ENCODE results near the gene CACNA1S. TPM values are rescaled to one million over a fixed set of nuclear protein-coding genes. Genes with fewer than 3 reads are reported as not detected.

CACNA1S gene
- total RNA-seq, 3 donors from 2014 or later: not detected

- intact Hi-C loops (cut with DNase I; ENCODE audit: low total_unique reads): no loop called here
- no peaks in the 10 kb centered on the region for H3K4me1 ChIP-seq
- no peak overlapping the region for H3K27ac ChIP-seq
- no peaks in the 10 kb centered on the region for H3K9me3 ChIP-seq
- H3K36me3 ChIP-seq: no peaks in the 10 kb centered on the region
- TF ChIP-seq, protein P1, sequence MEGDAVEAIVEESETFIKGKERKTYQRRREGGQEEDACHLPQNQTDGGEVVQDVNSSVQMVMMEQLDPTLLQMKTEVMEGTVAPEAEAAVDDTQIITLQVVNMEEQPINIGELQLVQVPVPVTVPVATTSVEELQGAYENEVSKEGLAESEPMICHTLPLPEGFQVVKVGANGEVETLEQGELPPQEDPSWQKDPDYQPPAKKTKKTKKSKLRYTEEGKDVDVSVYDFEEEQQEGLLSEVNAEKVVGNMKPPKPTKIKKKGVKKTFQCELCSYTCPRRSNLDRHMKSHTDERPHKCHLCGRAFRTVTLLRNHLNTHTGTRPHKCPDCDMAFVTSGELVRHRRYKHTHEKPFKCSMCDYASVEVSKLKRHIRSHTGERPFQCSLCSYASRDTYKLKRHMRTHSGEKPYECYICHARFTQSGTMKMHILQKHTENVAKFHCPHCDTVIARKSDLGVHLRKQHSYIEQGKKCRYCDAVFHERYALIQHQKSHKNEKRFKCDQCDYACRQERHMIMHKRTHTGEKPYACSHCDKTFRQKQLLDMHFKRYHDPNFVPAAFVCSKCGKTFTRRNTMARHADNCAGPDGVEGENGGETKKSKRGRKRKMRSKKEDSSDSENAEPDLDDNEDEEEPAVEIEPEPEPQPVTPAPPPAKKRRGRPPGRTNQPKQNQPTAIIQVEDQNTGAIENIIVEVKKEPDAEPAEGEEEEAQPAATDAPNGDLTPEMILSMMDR (IDR thresholded peaks at IDR 0.05): no peak
- TF ChIP-seq POLR2AphosphoS5 (IDR thresholded peaks at IDR 0.05) (no peak), POLR2A (IDR thresholded peaks at IDR 0.05) (no peak)
- peaks cover 0 to 4% of the 10 kb centered on the region in 2 donors for H3K27me3 ChIP-seq
- no peak overlapping the region for H3K4me3 ChIP-seq
- no peak for DNase-seq (ENCODE audit: low spot score in 2 of 2)
Measured at GRCh38 chr1:201090541-201090940, 21.7 kb downstream of the CACNA1S start.

DNA sequence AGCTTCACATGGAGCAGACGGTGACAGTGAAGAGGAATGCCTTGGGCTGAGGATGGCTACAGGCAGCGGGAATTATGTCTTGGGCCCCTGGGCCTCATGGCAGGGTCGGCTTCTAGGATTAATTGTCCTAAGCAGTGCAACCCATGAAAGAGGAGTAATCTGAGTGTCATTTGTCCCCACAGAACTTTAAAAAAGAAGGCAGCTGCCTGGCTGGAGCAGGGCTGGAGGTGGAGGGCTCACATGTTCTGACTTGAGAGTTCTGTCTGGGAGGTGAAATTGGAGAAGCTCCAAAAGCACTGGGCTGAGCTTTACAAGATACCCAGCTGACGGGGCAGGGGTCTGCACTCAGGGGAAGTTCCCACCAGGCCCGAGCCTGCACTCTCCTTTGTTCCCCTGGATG lies 22.6 kb downstream of the CACNA1S start:
- no peaks in the 10 kb centered on the region for H3K36me3 ChIP-seq
- intact Hi-C loops (cut with DNase I; ENCODE audit: low total_unique reads): no loop called here
- TF ChIP-seq, protein P1 (IDR thresholded peaks at IDR 0.05): no peak
- TF ChIP-seq POLR2AphosphoS5 (IDR thresholded peaks at IDR 0.05): no peak
- TF ChIP-seq POLR2A (IDR thresholded peaks at IDR 0.05): no peak
- no peaks in the 10 kb centered on the region for H3K9me3 ChIP-seq
- H3K27ac ChIP-seq: no peak overlapping the region
- no peak overlapping the region for H3K4me3 ChIP-seq
- peaks cover 0 to 4% of the 10 kb centered on the region in 2 donors for H3K27me3 ChIP-seq
- no peaks in the 10 kb centered on the region for H3K4me1 ChIP-seq
- no peak for DNase-seq (ENCODE audit: low spot score in 2 of 2)

DNA sequence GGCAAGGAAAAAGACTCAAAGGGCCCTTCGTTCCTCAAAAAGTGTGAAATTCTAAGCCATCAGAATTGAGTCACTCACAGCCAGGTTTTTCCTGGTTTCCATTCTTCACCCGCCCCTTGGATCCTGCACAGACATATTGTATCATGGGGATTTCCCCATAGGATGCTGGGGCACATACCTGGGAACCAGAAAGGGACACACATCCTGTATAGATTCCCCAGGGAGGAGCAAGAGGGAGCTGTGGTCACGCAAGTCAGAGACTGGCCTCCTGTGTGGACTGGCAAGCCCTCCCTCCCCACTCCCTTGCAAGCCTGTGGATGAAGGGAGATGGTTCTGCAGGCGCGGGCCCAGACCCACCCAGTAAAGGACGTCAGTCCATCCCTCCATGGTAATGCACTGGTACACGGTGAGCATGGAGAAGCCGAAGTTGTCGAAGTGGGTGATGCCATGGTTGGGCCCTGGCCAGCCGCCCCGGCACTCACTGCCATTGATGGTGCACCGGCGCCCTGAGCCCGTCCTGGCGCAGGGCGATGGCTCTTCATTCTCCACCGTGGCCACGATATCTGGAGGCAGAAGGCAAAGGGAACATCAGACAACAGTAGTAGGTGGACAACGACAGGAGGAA lies 23.2 kb downstream of the CACNA1S start:
- H3K4me1 ChIP-seq: no peaks in the 10 kb centered on the region
- TF ChIP-seq POLR2AphosphoS5 (IDR thresholded peaks at IDR 0.05) (no peak), POLR2A (IDR thresholded peaks at IDR 0.05) (no peak)
- TF ChIP-seq, protein P1 (IDR thresholded peaks at IDR 0.05): no peak
- no peaks in the 10 kb centered on the region for H3K36me3 ChIP-seq
- H3K27me3 ChIP-seq: peaks cover 0 to 4% of the 10 kb centered on the region in 2 donors
- intact Hi-C loops (cut with DNase I; ENCODE audit: low total_unique reads): no loop called here
- no peak for DNase-seq (ENCODE audit: low spot score in 2 of 2)
- no peak overlapping the region for H3K27ac ChIP-seq
- no peak overlapping the region for H3K4me3 ChIP-seq
- H3K9me3 ChIP-seq: no peaks in the 10 kb centered on the region

DNA sequence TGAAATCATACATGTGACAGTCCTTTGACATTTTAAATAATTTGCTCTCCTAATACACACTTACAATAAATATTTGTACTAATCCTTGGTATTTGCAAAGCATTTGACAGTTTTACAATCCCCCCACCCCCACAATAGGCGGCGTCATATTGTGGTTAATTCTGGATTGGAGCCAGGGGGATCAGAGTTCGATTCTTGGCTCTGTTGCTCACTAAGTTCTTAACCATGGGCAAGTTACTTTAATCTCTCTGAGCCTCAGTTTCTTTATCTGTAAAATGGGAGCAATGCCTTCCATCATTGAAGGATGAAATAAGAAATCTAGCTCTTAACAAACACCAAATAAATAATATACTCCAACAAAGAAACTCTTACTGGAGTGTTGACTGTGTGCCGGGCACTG lies 23.8 kb downstream of the CACNA1S start:
- peaks cover 0 to 4% of the 10 kb centered on the region in 2 donors for H3K27me3 ChIP-seq
- intact Hi-C loops (cut with DNase I; ENCODE audit: low total_unique reads): no loop called here
- TF ChIP-seq POLR2A (IDR thresholded peaks at IDR 0.05) (no peak), POLR2AphosphoS5 (IDR thresholded peaks at IDR 0.05) (no peak)
- TF ChIP-seq, protein P1 (IDR thresholded peaks at IDR 0.05): no peak

DNA sequence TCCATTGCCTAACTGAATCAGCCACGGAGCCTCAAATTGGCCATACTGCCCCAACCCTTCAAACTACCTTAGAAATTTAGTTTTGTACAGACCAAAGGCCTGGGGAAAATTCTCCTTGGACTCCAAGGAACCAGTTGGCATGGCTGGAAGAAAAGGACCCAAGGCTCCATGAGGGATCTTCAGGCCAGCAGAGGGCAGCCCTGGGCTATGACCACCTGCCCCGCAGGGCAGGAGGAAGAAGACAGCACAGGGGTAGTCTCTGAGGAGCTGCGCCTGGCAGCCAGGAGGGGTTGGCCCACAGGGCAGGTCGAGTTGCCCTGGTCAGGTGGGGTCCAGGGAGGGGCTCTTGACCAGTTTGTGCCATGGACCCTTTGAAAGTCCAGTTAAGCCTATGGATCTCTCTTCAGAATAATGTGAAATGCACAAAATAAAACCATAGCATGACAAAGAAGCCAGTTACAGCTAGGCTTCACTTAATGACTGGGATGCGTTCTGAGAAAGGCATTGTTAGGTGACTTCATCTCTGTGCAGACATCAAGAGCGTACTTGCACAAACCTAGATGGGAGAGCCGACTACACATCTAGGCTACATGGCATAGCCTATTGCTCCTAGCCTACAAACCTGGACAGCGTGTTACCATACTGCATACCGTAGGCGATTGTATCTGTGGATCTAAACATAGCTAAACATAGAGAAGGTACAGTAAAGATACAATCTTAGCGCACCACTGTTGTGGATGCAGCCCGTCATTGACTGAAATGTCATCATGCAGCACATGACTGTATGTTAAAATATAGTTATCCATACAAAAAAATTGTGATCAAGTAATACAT lies 26.1 kb downstream of the CACNA1S start:
- Histone ChIP-seq H3K27ac (no peak overlapping the region), H3K9me3 (no peaks in the 10 kb centered on the region), H3K27me3 (peaks cover 0 to 4% of the 10 kb centered on the region in 2 donors), H3K4me1 (no peaks in the 10 kb centered on the region), H3K36me3 (no peaks in the 10 kb centered on the region), H3K4me3 (no peak overlapping the region)
- intact Hi-C loops (cut with DNase I; ENCODE audit: low total_unique reads): no loop called here
- DNase-seq (ENCODE audit: low spot score in 2 of 2): no peak
- no peak for TF ChIP-seq POLR2A (IDR thresholded peaks at IDR 0.05)
- TF ChIP-seq, protein P1 (IDR thresholded peaks at IDR 0.05): peak in 1 of 3 donors; percentile 14

More for the DNA sequence above, 23.8 kb downstream of the CACNA1S start:
- H3K4me3 ChIP-seq: no peak overlapping the region
- DNase-seq (ENCODE audit: low spot score in 2 of 2): no peak
- H3K36me3 ChIP-seq: no peaks in the 10 kb centered on the region
- no peaks in the 10 kb centered on the region for H3K9me3 ChIP-seq
- no peaks in the 10 kb centered on the region for H3K4me1 ChIP-seq
- no peak overlapping the region for H3K27ac ChIP-seq
